ENCODE data around the gene SCYGR3.

Gene SCYGR3

DNA sequence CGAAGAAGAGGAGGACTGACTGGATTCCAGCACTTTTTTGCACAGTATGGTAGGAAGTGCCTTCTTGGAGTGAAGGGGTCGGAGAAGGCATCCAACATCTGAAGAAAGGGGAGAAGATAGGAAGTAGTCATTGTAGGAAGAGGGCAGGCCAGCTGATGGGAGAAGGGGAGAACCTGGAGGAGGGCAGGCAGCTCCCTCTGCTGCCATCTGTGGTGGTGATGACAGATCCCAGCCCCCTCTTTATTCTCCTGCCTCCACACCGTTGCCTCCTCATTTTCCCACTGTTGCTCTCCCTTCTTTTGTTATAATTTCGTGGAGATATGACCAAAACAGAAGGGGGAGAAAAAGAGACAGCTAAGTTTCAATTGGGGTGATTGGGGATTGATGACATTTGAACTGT lies 18.8 kb downstream of the SCYGR3 start:
- H3K4me2 ChIP-seq (ENCODE audit: low read length), result no peak overlapping the region

GRCh38 chr2:227592694-227593387 lies 21.8 kb downstream of the SCYGR3 start:
- Histone ChIP-seq H3K27me3 (ENCODE audit: low read depth, low read length) (no peaks in the 10 kb centered on the region), H3K36me3 (replicated peaks; ENCODE audit: low read depth, low read length) (no peaks in the 10 kb centered on the region), H3K4me2 (ENCODE audit: low read length) (no peak overlapping the region), H3K27ac (ENCODE audit: low read length) (no peak overlapping the region), H3K4me1 (ENCODE audit: low read length) (no peaks in the 10 kb centered on the region), H3K4me3 (ENCODE audit: low read length) (no peak overlapping the region), H3K79me2 (ENCODE audit: low read length) (no peaks in the 10 kb centered on the region), H3K9ac (ENCODE audit: low read length) (no peak overlapping the region), H4K20me1 (ENCODE audit: insufficient read depth, low read length) (no peaks in the 10 kb centered on the region), H2AFZ (ENCODE audit: low read depth, low read length) (no peak overlapping the region), H3K9me3 (ENCODE audit: insufficient read depth, low read length) (no peaks in the 10 kb centered on the region)
- TF ChIP-seq EZH2phosphoT487 (IDR thresholded peaks at IDR 0.05; ENCODE audit: low read depth) (no peak), CTCF (IDR thresholded peaks at IDR 0.05; ENCODE audit: low read depth, low read length) (no peak)

More for the DNA sequence above, 18.8 kb downstream of the SCYGR3 start:
- H3K4me3 ChIP-seq (ENCODE audit: low read length), result no peak overlapping the region
- no peaks in the 10 kb centered on the region for H4K20me1 ChIP-seq (ENCODE audit: insufficient read depth, low read length)
- no peak overlapping the region for H3K9ac ChIP-seq (ENCODE audit: low read length)
- no peaks in the 10 kb centered on the region for H3K4me1 ChIP-seq (ENCODE audit: low read length)
- no peak overlapping the region for H2AFZ ChIP-seq (ENCODE audit: low read depth, low read length)
- H3K27ac ChIP-seq (ENCODE audit: low read length), result no peak overlapping the region
- no peak for TF ChIP-seq EZH2phosphoT487 (IDR thresholded peaks at IDR 0.05; ENCODE audit: low read depth)
- no peak for TF ChIP-seq CTCF (IDR thresholded peaks at IDR 0.05; ENCODE audit: low read depth, low read length)
- H3K27me3 ChIP-seq (ENCODE audit: low read depth, low read length), result no peaks in the 10 kb centered on the region
- H3K9me3 ChIP-seq (ENCODE audit: insufficient read depth, low read length), result no peaks in the 10 kb centered on the region
- no peaks in the 10 kb centered on the region for H3K36me3 ChIP-seq (replicated peaks; ENCODE audit: low read depth, low read length)
- no peaks in the 10 kb centered on the region for H3K79me2 ChIP-seq (ENCODE audit: low read length)

GRCh38 chr2:227582369-227582768 lies 32.3 kb downstream of the SCYGR3 start:
- TF ChIP-seq EZH2phosphoT487 (IDR thresholded peaks at IDR 0.05; ENCODE audit: low read depth) (no peak), CTCF (IDR thresholded peaks at IDR 0.05; ENCODE audit: low read depth, low read length) (no peak)
- Histone ChIP-seq H3K79me2 (ENCODE audit: low read length) (no peaks in the 10 kb centered on the region), H3K9ac (ENCODE audit: low read length) (no peak overlapping the region), H3K4me3 (ENCODE audit: low read length) (no peak overlapping the region), H4K20me1 (ENCODE audit: insufficient read depth, low read length) (no peaks in the 10 kb centered on the region), H3K4me2 (ENCODE audit: low read length) (no peak overlapping the region), H3K4me1 (ENCODE audit: low read length) (no peaks in the 10 kb centered on the region), H3K9me3 (ENCODE audit: insufficient read depth, low read length) (no peaks in the 10 kb centered on the region), H3K27me3 (ENCODE audit: low read depth, low read length) (no peaks in the 10 kb centered on the region), H3K27ac (ENCODE audit: low read length) (no peak overlapping the region), H2AFZ (ENCODE audit: low read depth, low read length) (no peak overlapping the region), H3K36me3 (replicated peaks; ENCODE audit: low read depth, low read length) (no peaks in the 10 kb centered on the region)

DNA sequence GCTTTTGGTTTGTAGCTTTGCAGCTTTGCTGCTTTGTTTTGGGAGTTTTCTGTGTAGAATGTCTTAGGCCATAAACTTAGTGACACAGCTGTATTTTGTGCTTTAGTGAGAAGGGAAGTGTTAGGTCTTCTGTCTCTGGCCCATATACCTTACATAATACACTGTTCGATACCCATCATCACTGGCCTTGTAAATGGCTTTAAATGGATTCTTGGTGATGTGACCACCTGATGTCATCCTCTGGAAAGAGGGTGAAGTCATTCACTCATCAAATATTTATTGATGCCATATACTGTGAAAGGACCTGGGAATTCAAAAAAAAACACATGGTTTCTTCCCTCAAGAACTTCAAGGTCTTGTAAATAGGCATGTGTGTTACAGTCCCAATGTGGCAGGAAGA lies 34.8 kb downstream of the SCYGR3 start:
- TF ChIP-seq CTCF (IDR thresholded peaks at IDR 0.05; ENCODE audit: low read depth, low read length) (no peak), EZH2phosphoT487 (IDR thresholded peaks at IDR 0.05; ENCODE audit: low read depth) (no peak)
- H3K4me1 ChIP-seq (ENCODE audit: low read length), result no peaks in the 10 kb centered on the region
- H3K36me3 ChIP-seq (replicated peaks; ENCODE audit: low read depth, low read length), result no peaks in the 10 kb centered on the region
- no peak overlapping the region for H3K4me3 ChIP-seq (ENCODE audit: low read length)
- no peaks in the 10 kb centered on the region for H3K79me2 ChIP-seq (ENCODE audit: low read length)
- no peaks in the 10 kb centered on the region for H4K20me1 ChIP-seq (ENCODE audit: insufficient read depth, low read length)
- no peak overlapping the region for H3K27ac ChIP-seq (ENCODE audit: low read length)
- no peaks in the 10 kb centered on the region for H3K27me3 ChIP-seq (ENCODE audit: low read depth, low read length)
- no peaks in the 10 kb centered on the region for H3K9me3 ChIP-seq (ENCODE audit: insufficient read depth, low read length)
- H3K9ac ChIP-seq (ENCODE audit: low read length), result no peak overlapping the region
- H2AFZ ChIP-seq (ENCODE audit: low read depth, low read length), result no peak overlapping the region
- no peak overlapping the region for H3K4me2 ChIP-seq (ENCODE audit: low read length)

All from OCI-LY3 (cell line).